Endothelial cell of umbilical vein (primary cell): ENCODE data around the gene APOBEC4.

ENCODE experiments used
- EZH2 ChIP-seq: IDR thresholded peaks from 2 replicates; pipeline ENCODE4 v1.6.1; 2012; ENCODE audit warnings: borderline replicate concordance, low read depth, mild to moderate bottlenecking, moderate library complexity, low read length, inconsistent platforms; ENCODE audit not compliant: severe bottlenecking
- FOS ChIP-seq: IDR thresholded peaks from 2 replicates; pipeline ENCODE4 v1.6.1; 2011; ENCODE audit warnings: mild to moderate bottlenecking, low read length, moderate library complexity, borderline replicate concordance; ENCODE audit not compliant: insufficient read depth
- GATA2 ChIP-seq: IDR thresholded peaks from 2 replicates; pipeline ENCODE4 v1.7.0; 2011; ENCODE audit warnings: low read depth, mild to moderate bottlenecking, moderate library complexity, mixed read lengths, low read length; ENCODE audit not compliant: insufficient read length, insufficient read depth
- MAX ChIP-seq: IDR thresholded peaks from 2 replicates; pipeline ENCODE4 v1.6.1; 2011; ENCODE audit not compliant: insufficient read depth, insufficient read length
- POLR2A ChIP-seq: IDR thresholded peaks from 2 replicates; pipeline ENCODE4 v1.6.1; 2012; ENCODE audit warnings: low read depth, mild to moderate bottlenecking, control low read depth, low read length
- POLR2AphosphoS5 ChIP-seq: IDR thresholded peaks from 2 replicates; pipeline ENCODE4 v1.6.1; 2012; ENCODE audit warnings: low read depth, mild to moderate bottlenecking, control low read depth, low read length, moderate library complexity; ENCODE audit not compliant: insufficient read depth
- TF ChIP-seq, protein P1 (sequence below), 2 donors: IDR thresholded peaks; 1 replicate in 1 of 2; 2 replicates in 1 of 2; pipeline ENCODE4 v1.5.1; 2011; ENCODE audit warnings: low read length in 2 of 2, mild to moderate bottlenecking in 2 of 2, moderate library complexity in 2 of 2, control low read depth in 1 of 2, inconsistent platforms in 1 of 2, low read depth in 1 of 2; ENCODE audit not compliant: insufficient read depth in 1 of 2; ENCODE audit errors: extremely low read depth in 1 of 2

DNA sequence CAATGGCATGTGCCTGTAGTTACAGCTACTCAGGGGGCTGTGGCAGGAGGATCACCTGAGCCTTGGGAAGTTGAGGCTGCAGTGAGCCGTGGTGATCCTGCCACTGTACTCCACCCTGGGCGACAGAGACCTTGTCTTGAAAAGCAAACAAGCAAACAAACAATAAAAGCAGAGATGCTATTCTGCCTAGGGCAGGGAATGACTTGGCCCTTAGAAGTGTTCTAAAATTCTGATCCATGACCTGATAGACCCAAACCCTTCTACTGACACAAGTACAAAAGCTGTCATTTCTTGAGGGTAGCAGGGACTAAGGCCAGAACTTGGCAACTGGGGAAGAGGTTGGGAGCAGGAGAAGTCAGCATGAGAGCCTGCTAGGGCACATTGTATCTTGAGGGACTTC, 47.2 kb downstream of the APOBEC4 start:
- TF ChIP-seq POLR2A (no peak), POLR2AphosphoS5 (no peak), FOS (no peak), GATA2 (no peak), EZH2 (no peak), MAX (no peak)
- TF ChIP-seq, protein P1, sequence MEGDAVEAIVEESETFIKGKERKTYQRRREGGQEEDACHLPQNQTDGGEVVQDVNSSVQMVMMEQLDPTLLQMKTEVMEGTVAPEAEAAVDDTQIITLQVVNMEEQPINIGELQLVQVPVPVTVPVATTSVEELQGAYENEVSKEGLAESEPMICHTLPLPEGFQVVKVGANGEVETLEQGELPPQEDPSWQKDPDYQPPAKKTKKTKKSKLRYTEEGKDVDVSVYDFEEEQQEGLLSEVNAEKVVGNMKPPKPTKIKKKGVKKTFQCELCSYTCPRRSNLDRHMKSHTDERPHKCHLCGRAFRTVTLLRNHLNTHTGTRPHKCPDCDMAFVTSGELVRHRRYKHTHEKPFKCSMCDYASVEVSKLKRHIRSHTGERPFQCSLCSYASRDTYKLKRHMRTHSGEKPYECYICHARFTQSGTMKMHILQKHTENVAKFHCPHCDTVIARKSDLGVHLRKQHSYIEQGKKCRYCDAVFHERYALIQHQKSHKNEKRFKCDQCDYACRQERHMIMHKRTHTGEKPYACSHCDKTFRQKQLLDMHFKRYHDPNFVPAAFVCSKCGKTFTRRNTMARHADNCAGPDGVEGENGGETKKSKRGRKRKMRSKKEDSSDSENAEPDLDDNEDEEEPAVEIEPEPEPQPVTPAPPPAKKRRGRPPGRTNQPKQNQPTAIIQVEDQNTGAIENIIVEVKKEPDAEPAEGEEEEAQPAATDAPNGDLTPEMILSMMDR (IDR thresholded peaks at IDR 0.05; ENCODE audit: extremely low read depth in 1 of 2, insufficient read depth in 1 of 2, low read depth in 1 of 2, low read length in 2 of 2): no peak
